ENCODE measurements around the gene TTI1.
"Not testable (repeated sequence)": the region's sequence is repeated elsewhere in the genome, so short reads cannot be mapped to it uniquely, and the experiment has no call there.

Gene TTI1

DNA sequence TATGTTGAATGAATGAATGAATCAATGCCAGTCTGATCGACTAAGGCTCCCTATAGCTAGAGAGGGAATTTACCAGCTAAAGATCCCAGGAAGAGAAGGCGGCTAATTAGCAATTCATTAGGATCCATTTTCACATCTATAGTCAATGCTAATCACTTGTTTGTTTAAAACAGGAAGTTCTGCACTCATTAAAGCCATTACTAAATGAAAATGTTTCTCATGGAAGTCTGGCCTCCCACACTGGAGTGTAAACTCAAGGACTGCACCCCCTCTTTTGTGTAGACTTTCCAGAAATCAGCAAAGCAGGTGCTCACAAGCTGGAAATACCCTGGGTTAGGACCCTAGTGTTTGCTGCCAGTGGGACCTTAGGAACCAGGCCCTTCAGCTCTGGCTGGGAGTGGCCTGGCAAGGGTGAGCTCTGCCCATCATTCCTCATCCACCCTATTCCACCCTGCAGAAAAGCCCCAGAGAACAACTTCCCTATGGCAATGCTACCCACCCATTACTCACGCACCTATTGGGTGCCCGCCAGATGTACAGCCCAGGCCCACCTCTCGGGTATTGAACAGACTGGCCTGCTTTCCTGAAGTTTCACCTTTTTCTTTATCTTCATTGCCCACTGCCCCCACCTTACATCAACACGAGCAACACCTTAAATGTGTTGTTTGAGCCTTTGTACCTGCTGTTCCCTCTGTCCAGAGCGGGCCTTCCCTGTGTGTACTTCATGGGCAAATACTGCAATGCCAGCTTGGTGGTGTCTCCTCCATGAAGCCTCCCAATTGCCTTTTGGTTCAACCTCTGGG is 60.8 kb downstream of the TTI1 start:
- TF ChIP-seq, protein P1, sequence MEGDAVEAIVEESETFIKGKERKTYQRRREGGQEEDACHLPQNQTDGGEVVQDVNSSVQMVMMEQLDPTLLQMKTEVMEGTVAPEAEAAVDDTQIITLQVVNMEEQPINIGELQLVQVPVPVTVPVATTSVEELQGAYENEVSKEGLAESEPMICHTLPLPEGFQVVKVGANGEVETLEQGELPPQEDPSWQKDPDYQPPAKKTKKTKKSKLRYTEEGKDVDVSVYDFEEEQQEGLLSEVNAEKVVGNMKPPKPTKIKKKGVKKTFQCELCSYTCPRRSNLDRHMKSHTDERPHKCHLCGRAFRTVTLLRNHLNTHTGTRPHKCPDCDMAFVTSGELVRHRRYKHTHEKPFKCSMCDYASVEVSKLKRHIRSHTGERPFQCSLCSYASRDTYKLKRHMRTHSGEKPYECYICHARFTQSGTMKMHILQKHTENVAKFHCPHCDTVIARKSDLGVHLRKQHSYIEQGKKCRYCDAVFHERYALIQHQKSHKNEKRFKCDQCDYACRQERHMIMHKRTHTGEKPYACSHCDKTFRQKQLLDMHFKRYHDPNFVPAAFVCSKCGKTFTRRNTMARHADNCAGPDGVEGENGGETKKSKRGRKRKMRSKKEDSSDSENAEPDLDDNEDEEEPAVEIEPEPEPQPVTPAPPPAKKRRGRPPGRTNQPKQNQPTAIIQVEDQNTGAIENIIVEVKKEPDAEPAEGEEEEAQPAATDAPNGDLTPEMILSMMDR (conservative IDR thresholded peaks at IDR 0.05; ENCODE audit: control insufficient read depth, insufficient read depth, low read depth, low read length), result no peak
- H3K4me3 ChIP-seq (ENCODE audit: control insufficient read depth, low read depth, low read length), result no peak overlapping the region
- DNase-seq (ENCODE audit: low read depth), result no peak

- no peak overlapping the region for H3K4me3 ChIP-seq (ENCODE audit: control insufficient read depth, low read depth, low read length)
- TF ChIP-seq, protein P1 (conservative IDR thresholded peaks at IDR 0.05; ENCODE audit: control insufficient read depth, insufficient read depth, low read depth, low read length), result no peak
- no peak for DNase-seq (ENCODE audit: low read depth)
Measured at GRCh38 chr20:37971561-37972127, 61.6 kb downstream of the TTI1 start.

DNA sequence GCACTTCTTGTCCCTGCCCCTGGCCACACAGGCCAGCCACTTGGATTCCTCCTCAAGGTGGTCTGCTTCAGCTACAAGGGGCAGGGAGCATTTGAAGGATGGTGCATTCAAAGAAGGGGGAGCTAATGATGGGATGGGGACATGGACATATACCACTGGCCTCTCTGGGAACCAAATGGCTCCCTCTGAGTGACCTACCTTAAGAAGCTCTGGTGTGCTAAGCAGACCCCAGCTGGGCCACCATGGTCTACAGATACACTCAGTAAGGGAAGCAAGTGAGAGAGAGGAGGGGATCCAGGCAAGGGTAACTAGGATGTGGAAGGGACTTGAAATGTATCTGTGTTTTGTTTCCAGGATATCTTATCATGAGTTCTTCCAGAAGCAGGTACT is 62.4 kb downstream of the TTI1 start:
- no peak for DNase-seq (ENCODE audit: low read depth)
- no peak overlapping the region for H3K4me3 ChIP-seq (ENCODE audit: control insufficient read depth, low read depth, low read length)
- TF ChIP-seq, protein P1 (conservative IDR thresholded peaks at IDR 0.05; ENCODE audit: control insufficient read depth, insufficient read depth, low read depth, low read length), result no peak

- no peak overlapping the region for H3K4me3 ChIP-seq (ENCODE audit: control insufficient read depth, low read depth, low read length)
- peak; percentile 47 for DNase-seq (ENCODE audit: low read depth)
- TF ChIP-seq, protein P1 (conservative IDR thresholded peaks at IDR 0.05; ENCODE audit: control insufficient read depth, insufficient read depth, low read depth, low read length), result no peak
Measured at GRCh38 chr20:37969949-37970855, 63.1 kb downstream of the TTI1 start.

DNA sequence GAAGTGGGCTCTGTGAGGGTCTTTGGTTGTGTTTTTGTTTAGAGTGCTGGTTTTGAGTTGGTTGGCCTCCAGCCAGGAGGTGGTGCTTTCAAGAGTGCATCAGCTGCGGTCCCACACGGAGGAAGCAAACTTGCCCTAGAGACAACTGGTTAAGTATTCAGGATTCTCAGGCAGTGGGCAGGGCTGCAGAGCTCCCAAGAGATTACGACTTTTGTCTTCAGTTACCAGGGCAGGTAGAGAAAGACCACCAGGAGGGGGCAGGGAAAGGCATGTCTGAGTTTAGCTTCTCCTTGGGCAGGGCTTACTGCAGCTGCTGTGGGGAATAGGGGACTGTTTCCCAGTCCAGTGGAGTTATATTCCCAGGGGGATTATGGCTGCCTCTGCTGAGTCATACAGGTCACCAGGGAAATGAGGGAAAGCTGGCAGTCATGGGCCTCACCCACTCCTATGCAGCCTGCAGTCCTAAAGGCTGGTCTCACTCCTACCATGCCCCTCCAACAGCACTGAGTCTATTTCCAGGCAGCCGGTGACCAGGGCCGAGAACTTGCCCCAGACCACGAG is 64.3 kb downstream of the TTI1 start:
- H3K4me3 ChIP-seq (ENCODE audit: control insufficient read depth, low read depth, low read length), result no peak overlapping the region
- DNase-seq (ENCODE audit: low read depth), result peak; percentile 11
- TF ChIP-seq, protein P1 (conservative IDR thresholded peaks at IDR 0.05; ENCODE audit: control insufficient read depth, insufficient read depth, low read depth, low read length), result no peak

DNA sequence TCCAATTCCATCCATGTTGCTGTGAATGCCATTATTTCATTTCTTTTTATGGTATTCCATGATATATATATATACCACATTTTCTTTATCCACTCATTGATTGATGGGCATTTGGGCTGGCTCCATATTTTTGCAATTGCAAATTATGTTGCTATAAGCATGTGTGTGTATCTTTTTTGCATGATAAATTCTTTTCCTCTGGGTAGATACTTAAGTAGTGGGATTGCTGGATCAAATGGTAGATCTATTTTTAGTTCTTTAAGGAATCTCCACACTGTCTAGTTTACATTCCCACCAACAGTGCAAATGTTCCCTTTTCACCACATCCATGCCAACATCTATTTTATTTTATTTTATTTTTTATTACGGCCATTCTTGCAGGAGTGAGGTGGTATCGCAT is 69.8 kb downstream of the TTI1 start:
- not testable (repeated sequence) for H3K4me3 ChIP-seq (ENCODE audit: control insufficient read depth, low read depth, low read length); DNase-seq (ENCODE audit: low read depth)

All from fibroblast of mammary gland (primary cell).